ENCODE results near the gene SCYGR8.
A peak's percentile ranks its signal among the peaks of the same experiment; 100 is the strongest.

SCYGR8 gene

DNA sequence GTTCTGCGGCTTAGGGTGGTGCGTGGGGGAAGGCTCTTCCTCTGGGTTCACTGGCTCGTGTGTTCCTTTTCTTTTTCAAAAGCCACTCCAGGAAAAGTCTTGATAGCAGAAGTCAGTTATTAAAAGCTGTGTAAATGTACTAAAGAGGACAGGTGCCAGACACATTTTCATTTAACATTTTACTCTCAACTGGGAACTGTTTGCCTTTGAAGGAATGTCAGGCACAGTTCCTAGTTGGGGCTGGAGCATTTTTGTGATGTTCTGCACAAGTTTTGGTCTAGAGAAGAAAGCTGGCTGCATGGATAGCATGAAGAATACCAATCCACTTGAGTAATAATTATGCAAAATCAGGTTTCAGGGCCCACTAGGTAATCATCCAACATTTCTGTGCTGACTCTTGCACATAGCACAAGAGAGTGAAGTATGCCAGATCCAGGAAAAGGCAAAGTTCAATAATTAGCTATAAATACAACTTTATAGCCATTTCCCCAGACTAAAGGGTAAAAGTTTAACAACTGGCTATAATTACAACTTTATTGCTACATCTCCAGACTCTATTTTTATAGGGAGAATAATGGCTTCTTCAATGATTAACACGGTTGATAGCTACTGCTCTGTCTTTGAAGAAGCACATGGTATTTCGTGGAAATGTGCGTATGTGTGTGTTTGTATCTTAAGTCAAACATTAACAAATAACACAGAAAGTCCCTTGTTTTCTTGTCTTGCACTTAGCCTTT, 16.2 kb downstream of the SCYGR8 start:
- no peak for DNase-seq (ENCODE audit: low spot score)

DNA sequence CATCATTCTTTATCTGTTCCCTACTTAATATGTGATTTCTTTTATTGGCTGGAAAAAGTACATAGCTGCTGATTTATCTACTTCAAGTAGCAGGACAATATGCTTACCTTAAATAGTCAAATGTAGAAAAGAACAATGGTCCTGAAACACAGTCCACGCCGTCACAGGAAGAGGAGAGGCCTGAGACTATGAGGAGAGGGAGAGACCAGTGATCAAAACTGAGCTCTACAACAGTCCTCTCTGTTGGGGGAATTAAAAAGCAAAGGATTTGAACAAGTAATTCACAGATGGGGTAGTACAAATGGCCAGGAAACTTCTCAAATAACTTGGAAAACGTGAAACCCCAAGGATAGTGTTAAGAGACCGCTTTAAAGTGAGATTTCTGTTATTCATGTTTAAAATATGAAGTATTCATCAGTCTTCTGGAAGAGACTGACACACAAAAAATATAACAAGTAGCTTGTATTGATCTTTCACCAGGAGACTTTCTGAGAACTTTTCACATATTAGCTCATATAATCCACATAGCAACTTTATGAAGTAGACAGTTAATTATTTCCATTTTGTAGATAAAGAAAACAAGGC, 20.2 kb downstream of the SCYGR8 start:
- no peak for DNase-seq (ENCODE audit: low spot score)

DNA sequence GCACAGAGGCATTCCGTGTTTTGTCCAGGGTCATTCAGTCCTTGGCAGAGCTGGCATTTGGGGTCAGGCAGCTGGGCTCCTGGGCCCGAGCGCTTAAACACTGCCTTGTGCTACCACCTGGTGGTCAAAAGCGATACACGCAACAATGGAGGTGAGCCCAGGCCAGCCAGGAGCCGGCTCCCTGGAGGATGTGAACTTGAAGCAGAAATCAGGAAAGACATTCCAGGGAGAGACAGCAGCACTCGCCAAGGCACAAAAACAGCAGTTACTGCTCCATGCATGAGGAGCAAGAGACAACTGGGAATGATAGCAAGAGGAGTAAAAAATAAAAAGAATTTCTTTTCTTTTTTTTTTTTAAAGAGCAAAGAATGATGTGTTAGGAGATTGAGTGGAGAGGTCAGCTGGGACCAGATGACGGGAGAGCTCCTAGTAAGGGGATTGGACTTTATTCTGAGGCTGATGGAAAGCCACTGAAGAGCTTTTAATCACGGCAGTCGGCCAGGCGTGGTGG, 20.7 kb downstream of the SCYGR8 start:
- DNase-seq (ENCODE audit: low spot score) = peak; percentile 84

DNA sequence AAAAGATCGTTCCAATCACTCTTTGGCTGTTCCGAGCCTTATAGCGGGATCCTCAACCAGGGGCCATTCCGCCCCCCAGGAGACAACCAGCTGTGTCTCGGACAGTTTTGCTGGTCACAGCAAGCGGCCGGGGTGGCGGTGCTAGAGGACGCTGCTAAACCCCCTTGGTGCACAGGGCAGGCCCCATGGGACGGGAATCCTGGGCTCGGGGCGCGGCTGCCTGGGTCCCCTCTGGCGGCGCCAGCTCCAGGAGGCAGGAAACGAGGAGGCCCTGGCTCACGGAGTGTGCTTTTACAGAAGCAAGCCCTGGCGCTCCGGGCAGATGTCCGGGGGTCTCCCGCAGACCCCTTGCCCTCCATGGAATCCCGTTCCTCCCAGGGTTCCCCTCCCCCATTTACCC, 22.1 kb downstream of the SCYGR8 start:
- DNase-seq (ENCODE audit: low spot score) = no peak

DNA sequence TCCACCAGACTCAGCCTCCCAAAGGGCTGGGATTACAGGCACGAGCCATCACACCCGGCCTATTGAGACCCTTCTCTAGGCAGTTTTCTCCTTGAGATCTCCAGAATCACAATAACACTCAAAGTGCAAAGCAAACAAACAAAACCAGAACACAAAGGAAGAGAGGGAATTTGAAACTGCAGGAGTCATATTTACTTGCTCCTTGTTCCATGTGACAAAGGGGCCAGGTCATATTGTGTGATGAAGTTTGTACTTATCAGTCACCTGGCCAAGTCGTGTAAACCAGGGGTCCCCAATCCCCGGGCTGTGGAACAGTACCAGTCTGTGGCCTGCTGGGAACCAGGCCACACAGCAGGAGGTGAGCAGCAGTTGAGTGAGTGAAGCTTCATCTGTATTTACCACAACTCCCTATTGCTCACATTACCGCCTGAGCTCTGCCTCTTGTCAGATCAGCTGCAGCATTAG, 26.5 kb downstream of the SCYGR8 start:
- DNase-seq (ENCODE audit: low spot score) = no peak

DNA sequence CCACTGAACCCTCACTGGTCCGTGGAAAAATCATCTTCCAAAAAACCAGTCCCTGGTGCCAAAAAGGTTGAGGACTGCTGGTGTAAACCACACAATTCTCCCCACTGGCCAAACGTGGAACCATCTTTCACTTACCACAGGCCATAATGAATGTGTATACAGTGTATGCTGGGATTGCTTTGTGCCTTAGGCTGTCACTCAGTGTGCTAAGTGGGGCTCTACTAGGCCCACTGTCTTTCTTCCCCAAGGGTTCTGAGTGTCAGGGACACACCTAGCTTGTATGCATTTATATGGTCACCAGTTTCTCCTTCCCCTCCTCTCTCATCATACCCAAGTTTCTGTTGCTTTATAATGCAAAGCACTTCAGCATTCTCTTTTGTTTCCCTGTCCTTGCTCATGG, 27.2 kb downstream of the SCYGR8 start:
- DNase-seq (ENCODE audit: low spot score) = no peak

DNA sequence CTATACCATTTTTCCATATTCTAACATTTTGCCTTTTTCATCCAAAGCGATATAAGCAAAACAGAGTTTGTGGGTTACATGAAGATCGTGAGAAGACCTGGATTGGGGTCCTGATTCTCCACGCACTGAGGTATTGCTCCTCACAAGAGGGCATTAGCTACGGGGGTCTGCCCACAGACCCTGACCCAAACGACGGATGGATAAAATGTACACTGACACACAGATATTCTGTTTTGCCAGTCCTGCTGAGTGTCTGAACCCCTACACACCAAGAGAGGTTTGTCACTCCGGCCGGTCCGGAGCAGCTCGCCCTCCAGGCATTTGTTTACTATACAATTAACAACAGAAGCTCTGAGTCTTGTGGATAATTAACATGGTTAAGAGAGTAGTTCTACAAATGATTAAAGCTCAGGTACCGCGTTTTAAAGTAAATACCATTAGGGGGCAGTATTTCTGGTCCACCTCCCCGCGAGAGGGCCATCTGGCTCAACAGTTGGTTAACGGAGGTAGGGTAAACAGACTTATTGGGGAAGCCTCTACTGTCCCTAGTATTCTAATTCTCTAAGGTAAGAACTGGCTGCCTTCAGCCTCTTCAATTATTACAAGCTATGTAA, 28.4 kb downstream of the SCYGR8 start:
- no peak for DNase-seq (ENCODE audit: low spot score)

DNA sequence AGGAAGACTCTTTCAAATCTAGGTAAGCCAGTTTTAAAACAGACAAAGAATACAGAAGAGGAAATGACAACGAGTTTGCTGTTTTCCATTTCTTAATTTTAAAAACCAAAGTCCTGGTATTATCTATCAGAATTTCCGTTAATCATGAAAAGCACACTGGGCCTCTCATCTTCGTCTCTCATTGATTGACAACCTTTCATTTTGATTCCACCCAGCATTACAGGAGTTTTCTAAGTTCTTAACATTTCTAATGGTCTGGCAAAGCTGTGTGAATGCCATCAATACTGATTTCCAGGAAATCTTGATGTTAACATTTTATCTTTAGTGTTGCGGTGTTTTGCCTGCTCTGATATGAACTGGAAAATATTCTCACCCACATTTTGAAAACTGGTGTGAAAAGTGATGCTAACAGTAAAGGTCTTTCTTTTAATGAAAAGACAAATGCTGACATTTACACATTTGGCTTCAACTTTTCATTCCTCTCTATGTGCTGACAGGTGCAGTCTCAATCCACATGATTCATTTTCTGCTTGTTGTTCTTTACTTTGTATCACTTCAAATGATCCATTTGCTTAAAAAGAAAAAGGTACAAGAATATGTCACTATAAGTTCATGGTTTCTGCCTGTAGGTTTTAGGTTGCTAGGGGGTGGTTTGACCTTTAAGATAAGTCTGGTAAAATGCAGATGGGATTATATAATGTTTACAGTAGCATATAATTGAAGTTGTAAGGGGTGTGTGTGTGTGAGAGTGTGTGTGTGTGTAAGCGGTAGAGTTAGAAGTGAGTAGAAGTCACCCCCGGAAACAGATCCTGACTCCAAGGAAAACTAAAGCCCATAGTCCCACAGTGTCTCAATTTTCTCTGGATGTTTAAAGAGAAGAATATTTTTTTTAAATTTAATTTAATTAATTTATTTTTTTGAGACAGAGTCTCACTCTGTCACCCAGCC, 29.5 kb downstream of the SCYGR8 start:
- DNase-seq (ENCODE audit: low spot score) = no peak

DNA sequence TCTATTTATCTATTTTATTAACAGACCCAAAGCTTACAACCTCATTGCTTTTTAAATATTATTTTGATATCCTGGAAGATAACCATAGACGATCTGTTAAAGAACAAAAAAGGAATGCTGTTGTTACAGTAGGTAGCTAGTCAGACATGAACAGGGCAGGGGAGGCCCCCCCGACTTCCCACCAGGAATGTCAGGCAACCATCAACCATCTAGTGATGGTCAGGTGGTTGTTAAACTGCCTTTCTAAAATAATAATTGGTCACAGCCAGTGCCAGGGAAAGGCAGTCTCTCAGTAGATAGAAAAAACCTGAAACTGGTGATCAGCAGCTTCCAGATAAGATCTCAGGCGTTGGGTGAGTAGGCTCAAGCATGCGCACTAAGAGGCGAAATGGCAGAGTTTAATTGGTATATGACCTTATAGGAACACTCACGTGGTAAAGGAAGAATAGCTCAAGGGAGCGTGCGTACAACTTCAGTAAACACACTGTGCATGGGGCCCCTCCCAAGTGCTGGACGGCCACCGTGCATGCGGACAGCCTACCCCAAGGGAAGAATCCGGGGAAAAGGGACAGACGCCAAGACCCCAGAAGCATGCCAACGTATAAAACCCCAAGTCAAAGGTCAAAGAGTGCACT, 35.4 kb downstream of the SCYGR8 start:
- DNase-seq (ENCODE audit: low spot score) = no peak

DNA sequence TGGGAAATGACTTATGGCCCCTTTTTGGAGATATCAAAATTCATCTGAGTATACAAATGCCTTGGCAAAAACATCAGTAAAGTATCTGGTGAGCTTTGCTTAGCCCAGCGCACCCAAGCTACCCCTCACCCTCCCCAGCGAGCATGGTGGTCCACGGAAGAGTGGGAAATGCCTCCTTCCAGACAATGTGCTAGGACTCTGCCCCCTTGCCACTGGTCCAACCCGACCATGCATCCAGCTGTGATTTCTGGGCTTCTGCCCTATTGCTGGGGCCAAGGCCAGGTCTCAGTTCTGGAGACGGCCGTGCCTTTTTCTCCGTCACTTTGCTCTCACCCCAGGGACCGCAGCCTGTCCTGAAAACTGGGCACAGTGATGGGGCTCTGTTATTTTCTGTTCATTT, 36.1 kb downstream of the SCYGR8 start:
- DNase-seq (ENCODE audit: low spot score) = no peak

DNA sequence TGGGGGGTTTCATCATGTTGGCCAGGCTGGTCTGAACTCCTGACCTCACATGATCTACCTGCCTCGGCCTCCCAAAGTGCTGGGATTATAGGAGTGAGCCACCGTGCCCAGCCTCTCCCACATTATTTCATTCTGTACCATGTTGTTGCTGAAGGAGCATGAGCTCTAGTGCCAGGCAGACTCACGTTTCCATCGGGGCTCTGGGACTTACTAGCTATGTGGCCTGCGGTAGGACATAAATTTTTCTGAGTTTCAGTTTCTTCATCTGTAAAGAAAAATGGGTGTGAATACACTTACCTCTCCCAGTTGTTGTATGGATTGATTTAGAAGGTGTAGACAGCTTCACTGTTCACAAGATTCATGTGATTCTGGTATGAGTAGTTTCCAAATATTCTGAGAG, 37.1 kb downstream of the SCYGR8 start:
- no peak for DNase-seq (ENCODE audit: low spot score)

DNA sequence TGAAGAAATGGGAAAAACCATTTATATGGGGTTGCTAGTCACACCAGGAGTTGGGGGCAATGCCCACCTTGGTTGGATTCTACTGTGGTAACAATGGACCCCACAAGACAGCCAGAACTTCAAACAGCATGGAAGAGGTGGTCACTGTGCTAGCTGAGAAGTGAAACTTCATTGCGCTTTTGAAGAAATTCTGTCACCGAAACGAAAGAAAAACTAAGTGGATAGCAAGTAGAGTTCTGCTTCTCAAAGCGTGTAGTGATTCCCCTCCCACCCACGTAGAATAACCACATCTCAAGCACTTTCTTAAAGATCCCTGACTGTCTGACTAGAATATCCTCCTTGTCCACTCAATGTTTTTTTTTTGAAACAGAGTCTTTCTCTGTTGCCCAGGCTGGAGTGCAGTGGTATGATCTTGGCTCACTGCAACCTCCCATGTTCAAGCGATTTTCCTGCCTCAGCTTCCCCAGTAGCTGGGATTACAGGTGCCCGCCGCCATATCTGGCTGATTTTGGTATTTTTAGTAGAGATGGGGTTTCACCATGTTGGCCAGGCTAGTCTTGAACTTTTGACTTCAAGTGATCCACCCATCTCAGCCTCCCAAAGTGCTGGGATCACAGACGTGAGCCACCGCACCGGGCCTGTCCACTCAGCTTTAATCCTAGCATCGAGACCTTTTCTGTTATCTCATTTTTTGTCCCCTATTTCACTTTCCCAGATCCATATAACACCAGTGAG, 37.9 kb downstream of the SCYGR8 start:
- DNase-seq (ENCODE audit: low spot score) = no peak

DNA sequence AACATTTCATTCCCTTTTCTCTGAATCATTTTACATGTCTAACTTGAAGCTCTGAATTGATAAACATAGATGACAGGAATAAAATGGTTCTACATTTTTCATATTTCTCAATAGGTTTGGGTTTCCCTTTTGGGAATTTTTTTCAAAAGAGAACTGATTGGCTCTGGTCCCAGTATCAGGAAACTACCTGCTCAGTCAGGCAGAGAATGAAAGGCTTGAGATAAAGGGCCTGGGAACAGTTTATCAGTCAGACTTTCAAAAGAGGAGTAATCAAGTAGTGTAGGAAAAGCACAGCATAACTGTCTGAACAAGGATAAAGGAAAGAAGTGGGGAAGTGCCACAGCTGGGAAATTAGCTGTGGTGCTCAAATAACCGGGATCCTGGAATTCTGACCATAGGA, 39.6 kb downstream of the SCYGR8 start:
- DNase-seq (ENCODE audit: low spot score) = no peak

DNA sequence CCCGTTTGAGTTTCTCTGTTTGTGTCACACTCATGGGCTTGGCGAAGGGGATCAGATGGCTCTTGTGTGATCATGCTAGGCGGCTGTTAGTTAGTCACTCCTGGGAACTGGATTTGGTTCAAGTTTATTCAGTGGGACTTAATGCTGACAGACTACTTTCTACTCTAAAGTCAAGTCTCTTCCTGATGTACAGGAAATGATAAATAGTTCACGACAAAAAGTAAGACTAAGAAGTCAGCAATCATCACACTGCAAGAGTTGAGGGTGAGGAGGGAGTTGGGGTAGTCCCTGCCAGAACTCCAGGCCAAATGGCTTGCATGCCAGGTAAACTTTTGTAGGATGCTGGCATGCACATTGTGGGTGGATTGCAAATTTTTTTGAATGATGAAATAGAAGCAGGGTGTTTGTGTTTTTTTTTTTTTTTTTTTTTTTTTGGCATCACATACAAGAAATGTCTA, 42.9 kb downstream of the SCYGR8 start:
- DNase-seq (ENCODE audit: low spot score) = no peak

DNA sequence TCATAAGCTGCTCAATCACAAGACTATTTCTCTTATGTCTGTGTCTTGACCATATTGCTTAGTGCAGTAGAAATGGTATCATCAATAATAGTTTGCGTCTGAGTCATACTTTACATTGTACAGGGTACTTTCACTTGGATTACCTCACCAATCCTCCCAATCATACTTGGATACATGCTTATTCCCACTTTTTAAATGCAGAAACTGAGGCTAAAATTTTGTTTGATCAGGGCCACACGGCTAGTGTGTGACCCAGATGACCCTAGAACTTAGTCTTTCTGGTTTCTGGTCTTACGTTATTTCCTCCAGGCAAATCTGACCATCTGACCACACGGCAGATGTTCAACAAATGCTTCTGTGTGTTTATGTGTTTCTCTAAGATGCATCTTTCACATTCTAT, 44.1 kb downstream of the SCYGR8 start:
- DNase-seq (ENCODE audit: low spot score) = no peak

DNA sequence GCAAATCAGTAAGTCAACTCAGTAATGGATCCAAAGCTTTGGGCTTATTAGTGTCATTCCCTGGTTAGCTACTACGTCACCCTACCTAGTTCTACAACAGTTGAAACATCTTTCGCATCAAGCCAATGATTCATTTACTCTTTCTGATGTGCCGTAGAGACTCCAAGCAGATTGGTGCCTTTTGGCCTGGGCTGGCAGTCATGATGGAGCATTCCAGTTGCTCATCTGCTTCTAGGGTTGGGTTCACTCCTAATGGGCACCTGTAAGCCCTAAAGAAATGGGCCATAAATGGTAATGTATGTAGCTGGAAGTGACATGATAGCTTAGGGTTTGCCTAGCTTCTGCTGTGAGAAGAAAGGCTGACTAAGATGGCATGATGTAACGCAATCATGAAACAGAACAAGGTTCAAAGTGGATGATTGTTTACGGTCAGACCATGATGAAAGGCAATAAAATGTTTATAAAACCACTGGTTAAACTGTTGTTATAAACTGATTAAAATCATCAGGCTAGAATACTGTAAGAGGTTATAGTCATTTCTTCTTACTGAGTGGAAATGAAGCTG, 47.5 kb downstream of the SCYGR8 start:
- DNase-seq (ENCODE audit: low spot score) = no peak

Data from AG08395 (cell line).